Ovary (tissue), 3 donors: ENCODE results near the gene NCK1.

ENCODE experiments used
- CTCF ChIP-seq, 3 donors: fragments of 450-650 bp in 2 of 3; fragments of 200-600 bp in 1 of 3; IDR thresholded peaks; one replicate each; pipeline versions ENCODE4 v1.5.1 to v1.8.0; 2016 to 2022; ENCODE audit warnings: antibody characterized with exemption in 3 of 3, mild to moderate bottlenecking in 1 of 3
- POLR2A ChIP-seq: fragments of 450-650 bp; IDR thresholded peaks from one replicate; pipeline ENCODE4 v1.6.1; 2017; ENCODE audit warnings: antibody characterized with exemption, mild to moderate bottlenecking, moderate library complexity
- donor health status: DM: no; HTN: no; CAD: no.

- TF ChIP-seq CTCF (IDR thresholded peaks at IDR 0.05): no peak
- no peak for TF ChIP-seq POLR2A
Observed at GRCh38 chr3:136925425-136926190, 63.6 kb downstream of the NCK1 start.
